HG03571 (cell line): ENCODE results near the gene WFDC6.

Source experiments
- ATAC-seq: cut with Tn5 transposase; IDR thresholded peaks from one replicate; pipeline ENCODE4 v1.9.1; 2021; ENCODE audit not compliant: unreplicated experiment

The WFDC6 gene

GRCh38 chr20:45518282-45518681, 21.0 kb downstream of the WFDC6 start:
- ATAC-seq: no peak

GRCh38 chr20:45515147-45515913, 24.0 kb downstream of the WFDC6 start, which contains the start of gene SPINT3:
Gene SPINT3, minus strand, starts transcription at chr20:45515622. Its CDS starts 14 bp downstream, at chr20:45515608.
- ATAC-seq: no peak

- ATAC-seq: no peak
Measured at GRCh38 chr20:45510242-45510862, 28.9 kb downstream of the WFDC6 start.

GRCh38 chr20:45509091-45509490, 30.2 kb downstream of the WFDC6 start:
- ATAC-seq: no peak

GRCh38 chr20:45508068-45508886, 31.0 kb downstream of the WFDC6 start:
- ATAC-seq: no peak

GRCh38 chr20:45507011-45507820, 32.1 kb downstream of the WFDC6 start:
- no peak for ATAC-seq

GRCh38 chr20:45506398-45506797, 32.9 kb downstream of the WFDC6 start:
- ATAC-seq: no peak

- ATAC-seq: no peak
Measured at GRCh38 chr20:45503403-45503802, 35.9 kb downstream of the WFDC6 start.

- ATAC-seq: no peak
Measured at GRCh38 chr20:45502561-45502960, 36.7 kb downstream of the WFDC6 start.

- no peak for ATAC-seq
Measured at GRCh38 chr20:45501600-45501999, 37.7 kb downstream of the WFDC6 start.

GRCh38 chr20:45500022-45500421, 39.3 kb downstream of the WFDC6 start:
- ATAC-seq: no peak

- ATAC-seq: no peak
Measured at GRCh38 chr20:45497971-45498494, 41.2 kb downstream of the WFDC6 start.

- no peak for ATAC-seq
Measured at GRCh38 chr20:45496166-45496565, 43.1 kb downstream of the WFDC6 start.

- ATAC-seq: no peak
Measured at GRCh38 chr20:45495501-45495941, 43.8 kb downstream of the WFDC6 start.

GRCh38 chr20:45489083-45489531, 50.2 kb downstream of the WFDC6 start:
- ATAC-seq: no peak

GRCh38 chr20:45487231-45487635, 52.0 kb downstream of the WFDC6 start:
- no peak for ATAC-seq

GRCh38 chr20:45485388-45485787, 53.9 kb downstream of the WFDC6 start:
- no peak for ATAC-seq

GRCh38 chr20:45484676-45485075, 54.6 kb downstream of the WFDC6 start:
- no peak for ATAC-seq
